Measurements from ENCODE around the gene NXPH1. TPM values are rescaled to one million over a fixed set of nuclear protein-coding genes. Genes with fewer than 3 reads are reported as not detected.

NXPH1 gene
- total RNA-seq, 3 donors from 2014 or later: not detected

DNA sequence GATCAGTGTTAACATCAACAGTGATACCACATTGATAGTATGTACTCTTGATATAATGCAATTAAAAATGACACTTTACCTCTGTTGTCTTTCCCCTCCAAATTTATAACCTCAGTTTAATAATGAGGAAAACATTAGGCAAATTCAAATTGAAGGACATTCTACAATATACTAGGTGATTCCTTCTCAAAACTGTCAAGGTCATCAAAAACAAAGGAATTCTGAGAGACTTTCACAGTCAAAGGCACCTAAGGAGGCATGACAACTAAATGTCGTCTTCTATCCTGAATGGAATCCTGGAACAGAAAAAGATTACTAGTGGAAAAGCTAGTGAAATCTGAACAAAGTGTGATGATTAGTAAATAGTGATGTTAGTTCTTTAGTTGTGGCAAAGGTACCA, 22.3 kb upstream of the NXPH1 start:
- TF ChIP-seq, protein P1, sequence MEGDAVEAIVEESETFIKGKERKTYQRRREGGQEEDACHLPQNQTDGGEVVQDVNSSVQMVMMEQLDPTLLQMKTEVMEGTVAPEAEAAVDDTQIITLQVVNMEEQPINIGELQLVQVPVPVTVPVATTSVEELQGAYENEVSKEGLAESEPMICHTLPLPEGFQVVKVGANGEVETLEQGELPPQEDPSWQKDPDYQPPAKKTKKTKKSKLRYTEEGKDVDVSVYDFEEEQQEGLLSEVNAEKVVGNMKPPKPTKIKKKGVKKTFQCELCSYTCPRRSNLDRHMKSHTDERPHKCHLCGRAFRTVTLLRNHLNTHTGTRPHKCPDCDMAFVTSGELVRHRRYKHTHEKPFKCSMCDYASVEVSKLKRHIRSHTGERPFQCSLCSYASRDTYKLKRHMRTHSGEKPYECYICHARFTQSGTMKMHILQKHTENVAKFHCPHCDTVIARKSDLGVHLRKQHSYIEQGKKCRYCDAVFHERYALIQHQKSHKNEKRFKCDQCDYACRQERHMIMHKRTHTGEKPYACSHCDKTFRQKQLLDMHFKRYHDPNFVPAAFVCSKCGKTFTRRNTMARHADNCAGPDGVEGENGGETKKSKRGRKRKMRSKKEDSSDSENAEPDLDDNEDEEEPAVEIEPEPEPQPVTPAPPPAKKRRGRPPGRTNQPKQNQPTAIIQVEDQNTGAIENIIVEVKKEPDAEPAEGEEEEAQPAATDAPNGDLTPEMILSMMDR (IDR thresholded peaks at IDR 0.05): no peak
- intact Hi-C loops (cut with DNase I, micrococcal nuclease): no loop called here
- ATAC-seq: no peak

DNA sequence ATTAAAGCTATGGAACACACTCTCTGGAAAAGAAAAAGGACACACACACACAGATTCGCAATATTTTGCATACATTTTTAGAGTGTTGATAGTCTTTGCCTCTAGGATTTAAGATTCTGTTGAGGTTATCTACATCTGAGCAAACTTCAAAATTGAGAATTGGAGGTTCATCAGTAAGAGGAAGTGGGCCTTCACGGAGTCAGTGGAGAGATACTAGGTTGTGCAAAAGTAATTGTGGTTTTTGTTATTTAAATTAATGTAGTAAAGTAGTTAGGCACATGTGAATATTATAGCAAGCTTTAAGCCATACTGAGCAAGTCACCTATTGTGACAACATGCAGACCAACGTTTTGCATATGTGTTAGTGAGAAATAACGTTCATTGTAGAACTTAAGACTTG, 19.8 kb upstream of the NXPH1 start:
- Histone ChIP-seq H3K9me3 (no peaks in the 10 kb centered on the region), H3K4me1 (ENCODE audit: low read depth) (no peaks in the 10 kb centered on the region), H3K4me3 (no peak overlapping the region), H3K36me3 (ENCODE audit: low read depth) (no peaks in the 10 kb centered on the region)
- TF ChIP-seq, protein P1 (IDR thresholded peaks at IDR 0.05): no peak
- ATAC-seq (no peak), DNase-seq (no peak)
- intact Hi-C loops (cut with DNase I, micrococcal nuclease): no loop called here

More for the DNA sequence above, 22.3 kb upstream of the NXPH1 start:
- Histone ChIP-seq H3K4me3 (no peak overlapping the region), H3K36me3 (ENCODE audit: low read depth) (no peaks in the 10 kb centered on the region), H3K9me3 (no peaks in the 10 kb centered on the region), H3K4me1 (ENCODE audit: low read depth) (no peaks in the 10 kb centered on the region)
- no peak for DNase-seq

DNA sequence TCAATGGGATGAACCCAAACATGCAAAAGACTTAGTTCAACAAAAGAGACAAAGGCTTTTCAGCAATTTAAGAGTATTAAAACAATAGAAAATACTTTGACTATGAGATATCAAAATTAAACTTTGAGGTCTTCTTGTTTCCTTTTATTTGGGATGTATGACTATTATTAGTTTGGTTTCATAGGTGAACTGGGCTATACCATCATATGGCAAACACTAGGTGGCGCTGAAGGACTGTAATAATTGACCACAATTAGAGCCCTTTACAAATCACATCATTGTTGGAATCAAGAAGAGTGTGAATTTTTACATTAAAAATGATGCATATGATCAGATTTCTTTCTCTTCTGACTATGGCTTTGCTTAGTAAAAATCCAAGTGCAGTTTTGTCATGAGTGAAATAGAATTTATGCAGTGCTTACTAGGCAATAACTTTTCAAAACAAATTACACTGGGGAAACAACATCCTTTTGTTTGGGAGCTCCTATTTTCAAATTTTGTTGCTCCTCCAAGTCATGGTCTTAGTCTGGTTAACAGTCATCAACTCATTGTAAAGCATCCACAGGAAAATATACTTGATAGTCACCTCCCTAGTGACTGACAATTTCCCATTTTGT, 14.7 kb upstream of the NXPH1 start:
- no peaks in the 10 kb centered on the region for H3K4me1 ChIP-seq (ENCODE audit: low read depth)
- no peaks in the 10 kb centered on the region for H3K9me3 ChIP-seq
- H3K4me3 ChIP-seq: no peak overlapping the region
- TF ChIP-seq, protein P1 (IDR thresholded peaks at IDR 0.05): peak; percentile 45
- DNase-seq (peak in 1 of 3 donors; percentile 80), ATAC-seq (peak; percentile 41)
- no peaks in the 10 kb centered on the region for H3K36me3 ChIP-seq (ENCODE audit: low read depth)
- intact Hi-C loops (cut with DNase I, micrococcal nuclease): no loop called here

DNA sequence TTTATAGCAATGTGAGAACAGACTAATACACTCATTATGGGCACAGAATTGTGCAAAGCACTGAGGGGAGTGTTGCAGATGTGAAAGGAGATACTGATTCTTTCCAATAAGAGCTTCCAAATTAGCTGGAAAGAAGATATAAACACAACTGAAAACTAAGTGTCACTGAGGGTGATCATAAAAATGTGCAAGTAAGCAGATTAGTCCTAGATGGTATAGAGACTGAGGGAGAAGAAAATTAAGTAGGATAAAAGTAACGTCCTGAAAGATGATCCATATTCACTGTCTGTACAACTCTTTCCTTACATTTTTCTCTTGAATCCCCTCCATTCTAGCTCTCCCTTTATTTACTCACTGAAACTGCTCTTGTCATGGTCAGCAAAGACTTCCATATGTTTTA, 11.2 kb upstream of the NXPH1 start:
- ATAC-seq (no peak), DNase-seq (no peak)
- intact Hi-C loops (cut with DNase I, micrococcal nuclease): no loop called here
- no peak overlapping the region for H3K4me3 ChIP-seq
- H3K9me3 ChIP-seq: no peaks in the 10 kb centered on the region
- TF ChIP-seq, protein P1 (IDR thresholded peaks at IDR 0.05): no peak
- H3K36me3 ChIP-seq (ENCODE audit: low read depth): no peaks in the 10 kb centered on the region
- no peaks in the 10 kb centered on the region for H3K4me1 ChIP-seq (ENCODE audit: low read depth)

DNA sequence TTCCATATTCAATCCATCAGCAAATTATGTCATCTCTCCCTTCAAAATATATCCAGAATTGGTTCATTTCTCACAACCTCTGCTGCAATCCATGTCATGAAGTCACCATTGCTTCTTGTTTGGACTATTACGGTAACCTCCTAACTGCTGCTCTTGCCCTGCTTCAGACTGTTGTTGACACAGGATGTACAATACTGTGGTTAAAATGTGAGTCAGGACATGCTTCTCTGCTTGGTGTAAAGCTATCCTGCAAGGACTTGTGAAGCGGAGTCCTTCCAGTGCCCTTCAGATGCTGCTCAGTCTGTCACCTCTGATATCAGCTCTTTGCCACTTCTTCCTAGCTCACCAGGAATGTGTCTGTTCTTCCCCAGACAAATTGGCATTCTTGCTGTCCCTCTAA, 10.4 kb upstream of the NXPH1 start:
- DNase-seq (no peak), ATAC-seq (no peak)
- H3K4me1 ChIP-seq (ENCODE audit: low read depth): no peaks in the 10 kb centered on the region
- no peak overlapping the region for H3K4me3 ChIP-seq
- H3K9me3 ChIP-seq: no peaks in the 10 kb centered on the region
- TF ChIP-seq, protein P1 (IDR thresholded peaks at IDR 0.05): no peak
- intact Hi-C loops (cut with DNase I, micrococcal nuclease): no loop called here
- H3K36me3 ChIP-seq (ENCODE audit: low read depth): no peaks in the 10 kb centered on the region

DNA sequence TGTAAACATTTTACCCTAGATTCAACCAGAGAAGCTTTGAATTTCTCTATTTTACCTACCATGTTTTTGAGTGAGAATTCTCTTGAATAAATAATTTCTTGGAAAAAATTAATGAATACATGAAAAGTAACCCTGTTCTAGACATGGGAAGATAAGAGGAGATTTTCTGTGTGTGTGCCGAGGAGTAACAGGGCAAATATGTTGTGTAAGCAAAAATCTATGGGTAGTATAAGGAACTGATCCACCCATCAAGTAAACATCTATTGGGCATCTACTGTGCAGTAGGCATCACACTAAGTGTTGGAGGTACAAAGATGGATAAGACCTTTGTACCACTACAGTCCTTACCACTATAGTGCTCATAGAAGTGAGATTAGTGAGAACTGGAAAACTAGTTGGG, 8.2 kb upstream of the NXPH1 start:
- no peak for ATAC-seq
- no peaks in the 10 kb centered on the region for H3K36me3 ChIP-seq (ENCODE audit: low read depth)
- H3K4me1 ChIP-seq (ENCODE audit: low read depth): no peaks in the 10 kb centered on the region
- no peak for DNase-seq
- no peak overlapping the region for H3K4me3 ChIP-seq
- TF ChIP-seq, protein P1 (IDR thresholded peaks at IDR 0.05): no peak
- intact Hi-C loops (cut with DNase I, micrococcal nuclease): no loop called here
- no peaks in the 10 kb centered on the region for H3K9me3 ChIP-seq
